PC-3 (cell line): ENCODE measurements around the gene EDN2.

Experiments used
- CTCF ChIP-seq: fragments of 300-600 bp; sonication (generic); conservative IDR thresholded peaks from 2 replicates; pipeline ENCODE4 v1.5.1; 2017; ENCODE audit warnings: antibody characterized with exemption, low read depth, mild to moderate bottlenecking, low read length
- EZH2 ChIP-seq: fragments of 300-600 bp; sonication (generic); IDR thresholded peaks from one replicate; pipeline ENCODE4 v1.6.1; 2017; ENCODE audit warnings: antibody characterized with exemption, mild to moderate bottlenecking, low read length; ENCODE audit not compliant: unreplicated experiment

GRCh38 chr1:41431490-41432350 is 52.8 kb downstream of the EDN2 start:
- TF ChIP-seq EZH2 (no peak), CTCF (no peak)
